Caco-2 (cell line): Measurements from ENCODE around the gene NUP93. TPM values are rescaled to one million over a fixed set of nuclear protein-coding genes. Genes with fewer than 3 reads are reported as not detected.
"Not testable (repeated sequence)": the region's sequence is repeated elsewhere in the genome, so short reads cannot be mapped to it uniquely, and the experiment has no call there.

Experiments
- BruUV-seq: library from RNA; stranded (reverse); fragments of 400-500 nt; replicated peaks from 2 replicates; lab custom pipeline; 2021; lab: Mats Ljungman, UMichigan
- CTCF ChIA-PET: fragments of 300-600 bp; sonication (Branson Sonifier 250); formaldehyde crosslinking; loops from one replicate; lab custom pipeline; 2022; ENCODE audit warnings: antibody characterized with exemption; lab: Charles Lee
- POLR2A ChIA-PET: fragments of 300-600 bp; sonication (Branson Sonifier 250); formaldehyde crosslinking; loops from one replicate; lab custom pipeline; 2022; ENCODE audit warnings: antibody characterized with exemption; lab: Charles Lee
- DNase-seq, 2 experiments: peaks; one replicate each; pipeline versions ENCODE4 v3.0.0 to v3.0.0-alpha.2; 2020 to 2022
- H3K27me3 ChIP-seq: replicated peaks from 2 replicates; pipeline ENCODE4 v1.6.0; 2011; ENCODE audit warnings: low read length; ENCODE audit not compliant: control insufficient read depth, insufficient read depth
- H3K36me3 ChIP-seq: 2 replicates; pipeline ENCODE4 v1.5.1; 2011; ENCODE audit warnings: low read length; ENCODE audit not compliant: control insufficient read depth, insufficient read depth
- H3K4me1 ChIP-seq: fragments of 250-450 bp; sonication (Bioruptor Pico); 2 replicates; pipeline ENCODE4 v1.5.1; 2020; ENCODE audit warnings: mild to moderate bottlenecking
- H3K4me3 ChIP-seq: 2 replicates; pipeline ENCODE4 v1.5.1; 2011; ENCODE audit warnings: low read depth, mild to moderate bottlenecking, control low read depth, low read length
- H3K9me3 ChIP-seq: fragments of 250-450 bp; sonication (Bioruptor Pico); 2 replicates; pipeline ENCODE4 v1.5.1; 2020; ENCODE audit warnings: mild to moderate bottlenecking, moderate library complexity
- H3K27ac Mint-ChIP-seq: one replicate; pipeline ENCODE4 v1.8.0; 2022; ENCODE audit warnings: mixed read lengths; ENCODE audit not compliant: unreplicated experiment
- H3K27me3 Mint-ChIP-seq: one replicate; pipeline ENCODE4 v1.8.0; 2022; ENCODE audit warnings: mixed read lengths; ENCODE audit not compliant: insufficient read depth, unreplicated experiment
- H3K36me3 Mint-ChIP-seq: one replicate; pipeline ENCODE4 v1.8.0; 2022; ENCODE audit warnings: mild to moderate bottlenecking, mixed read lengths; ENCODE audit not compliant: insufficient read depth, unreplicated experiment
- H3K4me1 Mint-ChIP-seq: one replicate; pipeline ENCODE4 v1.8.0; 2022; ENCODE audit warnings: low read depth, mixed read lengths; ENCODE audit not compliant: unreplicated experiment
- H3K4me3 Mint-ChIP-seq: one replicate; pipeline ENCODE4 v1.8.0; 2022; ENCODE audit warnings: mild to moderate bottlenecking, moderate library complexity, mixed read lengths; ENCODE audit not compliant: unreplicated experiment
- H3K9me3 Mint-ChIP-seq: one replicate; pipeline ENCODE4 v1.8.0; 2022; ENCODE audit warnings: mixed read lengths; ENCODE audit not compliant: unreplicated experiment
- CTCF ChIP-seq, 2 experiments: fragments of 200-600 bp in 1 of 2; IDR thresholded peaks; 1 replicate in 1 of 2; 2 replicates in 1 of 2; pipeline versions ENCODE4 v1.5.1 to v1.8.0; 2011 to 2022; ENCODE audit warnings: antibody characterized with exemption in 1 of 2, control low read depth in 1 of 2, inconsistent platforms in 1 of 2, low read depth in 1 of 2, low read length in 1 of 2, mild to moderate bottlenecking in 1 of 2, moderate library complexity in 1 of 2; ENCODE audit not compliant: insufficient read depth in 1 of 2, severe bottlenecking in 1 of 2, unreplicated experiment in 1 of 2
- intact Hi-C: fragments of 100-400 bp; cut with micrococcal nuclease; formaldehyde crosslinking; loops from one replicate; pipeline ENCODE4 v1.10.0; 2022; ENCODE audit not compliant: unreplicated experiment
- total RNA-seq: library from RNA; stranded (reverse); gene quantifications from 2 replicates; pipeline ENCODE4 v1.2.3, GENCODE V29; 2022

NUP93 gene
- total RNA-seq, 1 experiment from 2014 or later, result 148 TPM

GRCh38 chr16:56884026-56884582 is 154.2 kb downstream of the NUP93 start:
- no peaks in the 10 kb centered on the region for H3K27me3 ChIP-seq
- H3K4me3 ChIP-seq, result no peak overlapping the region
- no peak for TF ChIP-seq CTCF (IDR thresholded peaks at IDR 0.05; ENCODE audit: insufficient read depth in 1 of 2, low read depth in 1 of 2, low read length in 1 of 2, severe bottlenecking in 1 of 2, unreplicated experiment in 1 of 2)
- intact Hi-C loops, result no loop called here
- ChIA-PET CTCF (no interaction called here), POLR2A (no interaction called here)
- no peak overlapping the region for H3K4me3 Mint-ChIP-seq
- no peaks in the 10 kb centered on the region for H3K27me3 Mint-ChIP-seq
- no peaks in the 10 kb centered on the region for H3K4me1 Mint-ChIP-seq
- BruUV-seq, result no TSS peak
- no peak overlapping the region for H3K27ac Mint-ChIP-seq
- peaks cover 5% of the 10 kb centered on the region; the same call in 1 of the 2 replicates for H3K4me1 ChIP-seq
- no peak for DNase-seq
- no peaks in the 10 kb centered on the region for H3K36me3 Mint-ChIP-seq
- H3K36me3 ChIP-seq, result no peaks in the 10 kb centered on the region
- no peaks in the 10 kb centered on the region for H3K9me3 ChIP-seq
- H3K9me3 Mint-ChIP-seq, result no peaks in the 10 kb centered on the region

DNA sequence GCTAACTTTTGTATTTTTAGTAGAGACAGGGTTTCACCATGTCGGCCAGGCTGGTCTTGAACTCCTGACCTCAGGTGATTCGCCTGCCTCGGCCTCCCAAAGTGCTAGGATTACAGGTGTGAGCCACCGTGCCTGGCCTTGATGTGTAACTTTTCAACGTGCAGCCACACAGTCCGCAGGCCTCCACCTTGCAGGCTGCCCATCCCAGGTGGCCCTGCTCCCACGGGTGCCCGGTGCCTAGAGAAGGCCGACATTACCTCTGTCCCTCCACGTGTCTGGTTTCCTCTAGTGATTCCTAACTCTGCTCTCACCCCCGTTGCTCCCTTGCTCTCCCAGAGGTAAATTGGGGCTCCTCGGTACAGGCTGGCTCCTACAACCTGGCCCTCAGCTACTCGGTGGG is 155.0 kb downstream of the NUP93 start:
- H3K9me3 Mint-ChIP-seq, CTCF ChIA-PET, H3K27me3 ChIP-seq, H3K36me3 Mint-ChIP-seq, H3K27ac Mint-ChIP-seq, H3K9me3 ChIP-seq, DNase-seq, intact Hi-C loops, POLR2A ChIA-PET, H3K36me3 ChIP-seq, H3K4me1 ChIP-seq, H3K4me3 Mint-ChIP-seq, H3K27me3 Mint-ChIP-seq, BruUV-seq, H3K4me3 ChIP-seq, H3K4me1 Mint-ChIP-seq: not testable (repeated sequence)

DNA sequence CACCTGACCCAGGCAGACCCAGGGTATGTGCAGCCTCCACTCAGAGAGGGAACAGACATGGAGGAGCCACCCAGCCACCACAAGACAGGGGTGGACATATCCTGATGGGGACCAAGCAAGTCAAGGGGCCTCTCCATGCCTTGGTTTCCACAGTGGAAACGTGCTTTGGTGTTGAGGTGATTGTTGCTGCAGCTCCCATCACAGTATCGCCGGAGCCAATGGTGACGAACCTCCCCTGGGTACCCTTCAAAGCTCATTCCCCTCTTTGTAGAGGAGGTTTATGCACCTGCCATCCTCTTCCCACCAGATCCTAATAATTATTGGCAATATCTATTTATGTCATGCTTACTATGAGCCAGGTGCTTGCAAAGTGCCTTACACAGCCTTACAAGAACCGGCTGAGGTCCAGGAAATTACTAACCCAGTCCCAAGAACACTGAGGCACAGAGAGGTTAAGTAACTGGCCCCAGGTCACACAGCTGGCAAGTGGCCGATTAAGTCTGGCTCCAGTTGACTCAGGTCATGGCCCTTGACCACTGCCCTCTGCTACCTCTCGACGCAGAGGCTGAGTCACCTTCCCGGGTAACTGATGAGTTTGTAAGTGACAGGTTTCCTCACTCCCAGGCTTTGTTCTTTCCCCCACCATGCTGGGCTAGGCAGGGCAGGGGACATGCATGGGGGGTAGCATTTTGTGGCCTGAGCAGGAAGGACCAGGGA is 155.7 kb downstream of the NUP93 start:
- Mint-ChIP-seq H3K27ac (no peak overlapping the region), H3K4me1 (no peaks in the 10 kb centered on the region), H3K4me3 (no peak overlapping the region), H3K9me3 (no peaks in the 10 kb centered on the region), H3K27me3 (no peaks in the 10 kb centered on the region), H3K36me3 (no peaks in the 10 kb centered on the region)
- intact Hi-C loops, result no loop called here
- CTCF ChIA-PET, result no interaction called here
- no peak for TF ChIP-seq CTCF (IDR thresholded peaks at IDR 0.05; ENCODE audit: insufficient read depth in 1 of 2, low read depth in 1 of 2, low read length in 1 of 2, severe bottlenecking in 1 of 2, unreplicated experiment in 1 of 2)
- no TSS peak for BruUV-seq
- H3K4me1 ChIP-seq, result peaks cover 5% of the 10 kb centered on the region; the same call in 1 of the 2 replicates
- H3K4me3 ChIP-seq, result no peak overlapping the region
- no peak for DNase-seq
- H3K9me3 ChIP-seq, result no peaks in the 10 kb centered on the region
- H3K36me3 ChIP-seq, result no peaks in the 10 kb centered on the region
- no peaks in the 10 kb centered on the region for H3K27me3 ChIP-seq
- POLR2A ChIA-PET, result no interaction called here
